ENCODE data around the gene PBX3. TPM values are rescaled to one million over a fixed set of nuclear protein-coding genes. Genes with fewer than 3 reads are reported as not detected.

The PBX3 gene
- total RNA-seq, 1 donor from 2014 or later: 82.3 TPM

- Histone ChIP-seq H3K27ac (no peak overlapping the region), H3K36me3 (peaks cover 0 to 6% of the 10 kb centered on the region in 2 donors), H3K27me3 (no peaks in the 10 kb centered on the region), H3K4me1 (no peaks in the 10 kb centered on the region), H3K9me3 (no peaks in the 10 kb centered on the region), H3K4me3 (no peak overlapping the region)
- DNase-seq (ENCODE audit: extremely low spot score in 2 of 2): no peak
- intact Hi-C loops (cut with DNase I): no loop called here
- no peak for TF ChIP-seq POLR2AphosphoS5 (IDR thresholded peaks at IDR 0.05; ENCODE audit: insufficient read depth in 1 of 2, low read depth in 1 of 2)
- no peak for TF ChIP-seq POLR2A (IDR thresholded peaks at IDR 0.05)
- no peak for TF ChIP-seq CTCF (IDR thresholded peaks at IDR 0.05)
These were observed 199.2 kb downstream of the PBX3 start for GRCh38 chr9:125946397-125946796.

- TF ChIP-seq CTCF (IDR thresholded peaks at IDR 0.05) (no peak), POLR2A (IDR thresholded peaks at IDR 0.05) (no peak), POLR2AphosphoS5 (IDR thresholded peaks at IDR 0.05; ENCODE audit: insufficient read depth in 1 of 2, low read depth in 1 of 2) (no peak)
- intact Hi-C loops (cut with DNase I): no loop called here
- DNase-seq (ENCODE audit: extremely low spot score in 2 of 2): no peak
- Histone ChIP-seq H3K4me1 (no peaks in the 10 kb centered on the region), H3K27me3 (no peaks in the 10 kb centered on the region), H3K4me3 (no peak overlapping the region), H3K27ac (no peak overlapping the region), H3K36me3 (peaks cover 0 to 6% of the 10 kb centered on the region in 2 donors), H3K9me3 (no peaks in the 10 kb centered on the region)
These were observed 201.9 kb downstream of the PBX3 start for GRCh38 chr9:125948887-125949596.

- intact Hi-C loops (cut with DNase I): no loop called here
- Histone ChIP-seq H3K4me3 (no peak overlapping the region), H3K27ac (no peak overlapping the region), H3K4me1 (no peaks in the 10 kb centered on the region), H3K9me3 (no peaks in the 10 kb centered on the region), H3K36me3 (peaks cover 0 to 6% of the 10 kb centered on the region in 2 donors), H3K27me3 (no peaks in the 10 kb centered on the region)
- no peak for DNase-seq (ENCODE audit: extremely low spot score in 2 of 2)
- TF ChIP-seq POLR2AphosphoS5 (IDR thresholded peaks at IDR 0.05; ENCODE audit: insufficient read depth in 1 of 2, low read depth in 1 of 2) (no peak), CTCF (IDR thresholded peaks at IDR 0.05) (no peak), POLR2A (IDR thresholded peaks at IDR 0.05) (no peak)
These were observed 202.7 kb downstream of the PBX3 start for GRCh38 chr9:125949703-125950460.

- peaks cover 0 to 3% of the 10 kb centered on the region in 2 donors for H3K36me3 ChIP-seq
- H3K27me3 ChIP-seq: no peaks in the 10 kb centered on the region
- TF ChIP-seq POLR2AphosphoS5 (IDR thresholded peaks at IDR 0.05; ENCODE audit: insufficient read depth in 1 of 2, low read depth in 1 of 2): no peak
- TF ChIP-seq POLR2A (IDR thresholded peaks at IDR 0.05): no peak
- TF ChIP-seq CTCF (IDR thresholded peaks at IDR 0.05): no peak
- no peak for DNase-seq (ENCODE audit: extremely low spot score in 2 of 2)
- H3K9me3 ChIP-seq: no peaks in the 10 kb centered on the region
- H3K27ac ChIP-seq: no peak overlapping the region
- intact Hi-C loops (cut with DNase I): no loop called here
- no peak overlapping the region for H3K4me3 ChIP-seq
- H3K4me1 ChIP-seq: no peaks in the 10 kb centered on the region
These were observed 203.8 kb downstream of the PBX3 start for GRCh38 chr9:125950880-125951471.
